SK-N-SH treated with all-trans-retinoic acid at 6 μM for 48 hours (cell line): ENCODE data around the gene KAZALD1.

Experiments
- ATAC-seq: fragments of 200-7000 bp; cut with Tn5 transposase; 3 replicates; pipeline ENCODE4 v1.9.1; 2020; ENCODE audit warnings: mild to moderate bottlenecking, moderate library complexity
- ARNTL ChIP-seq: fragments of 450-650 bp; formaldehyde crosslinking; IDR thresholded peaks from 2 replicates; pipeline ENCODE4 v1.5.0; 2020; ENCODE audit warnings: low read depth, mild to moderate bottlenecking, moderate library complexity, borderline replicate concordance
- BACH2 ChIP-seq: fragments of 250-450 bp; sonication (Bioruptor Pico); IDR thresholded peaks from 2 replicates; pipeline ENCODE4 v1.9.0; 2021; ENCODE audit warnings: mild to moderate bottlenecking, borderline replicate concordance
- CSDC2 ChIP-seq: fragments of 250-450 bp; sonication (Bioruptor Pico); IDR thresholded peaks from 2 replicates; pipeline ENCODE4 v1.5.0; 2020; ENCODE audit warnings: mild to moderate bottlenecking, moderate library complexity
- ESRRG ChIP-seq: fragments of 250-450 bp; sonication (Bioruptor Pico); IDR thresholded peaks from 2 replicates; pipeline ENCODE4 v1.6.1; 2021; ENCODE audit warnings: mild to moderate bottlenecking
- GLIS3 ChIP-seq: fragments of 250-450 bp; sonication (Bioruptor Pico); IDR thresholded peaks from 2 replicates; pipeline ENCODE4 v1.5.0; 2020; ENCODE audit warnings: mild to moderate bottlenecking, moderate library complexity
- ISL1 ChIP-seq: fragments of 250-450 bp; sonication (Bioruptor Pico); IDR thresholded peaks from 2 replicates; pipeline ENCODE4 v2.1.2; 2022; ENCODE audit warnings: mild to moderate bottlenecking, moderate library complexity
- OSR1 ChIP-seq: fragments of 250-450 bp; sonication (Bioruptor Pico); IDR thresholded peaks from 2 replicates; pipeline ENCODE4 v1.8.0; 2022; ENCODE audit warnings: moderate library complexity, mild to moderate bottlenecking, inconsistent platforms
- POU6F1 ChIP-seq: fragments of 250-450 bp; sonication (Bioruptor Pico); IDR thresholded peaks from 2 replicates; pipeline ENCODE4 v1.8.0; 2021; ENCODE audit warnings: low read depth, mild to moderate bottlenecking, moderate library complexity, borderline replicate concordance
- PPARA ChIP-seq: fragments of 250-450 bp; sonication (Bioruptor Pico); IDR thresholded peaks from 2 replicates; pipeline ENCODE4 v1.5.0; 2020; ENCODE audit warnings: mild to moderate bottlenecking, borderline replicate concordance
- RARB ChIP-seq: fragments of 250-450 bp; sonication (Bioruptor Pico); IDR thresholded peaks from 2 replicates; pipeline ENCODE4 v1.8.0; 2021; ENCODE audit warnings: mild to moderate bottlenecking, moderate library complexity
- SNAI2 ChIP-seq: fragments of 250-450 bp; sonication (Bioruptor Pico); IDR thresholded peaks from 2 replicates; pipeline ENCODE4 v1.5.0; 2020; ENCODE audit warnings: mild to moderate bottlenecking, moderate library complexity
- TCF4 ChIP-seq: fragments of 250-450 bp; sonication (Bioruptor Pico); IDR thresholded peaks from 2 replicates; pipeline ENCODE4 v1.8.0; 2021; ENCODE audit warnings: mild to moderate bottlenecking, moderate library complexity, borderline replicate concordance
- ZFP30 ChIP-seq: fragments of 450-650 bp; formaldehyde crosslinking; IDR thresholded peaks from 2 replicates; pipeline ENCODE4 v1.5.0; 2022; ENCODE audit warnings: mild to moderate bottlenecking, moderate library complexity
- ZNF565 ChIP-seq: fragments of 450-650 bp; formaldehyde crosslinking; conservative IDR thresholded peaks from 2 replicates; pipeline ENCODE4 v1.5.0; 2020; ENCODE audit warnings: low read depth, mild to moderate bottlenecking, moderate library complexity
- ZNF8 ChIP-seq: fragments of 450-650 bp; formaldehyde crosslinking; IDR thresholded peaks from 2 replicates; pipeline ENCODE4 v1.5.0; 2020; ENCODE audit warnings: mild to moderate bottlenecking, moderate library complexity
- TF ChIP-seq, protein P1 (sequence below): fragments of 250-450 bp; sonication (Bioruptor Pico); IDR thresholded peaks from 2 replicates; pipeline ENCODE4 v1.5.0; 2020; ENCODE audit warnings: mild to moderate bottlenecking, moderate library complexity
- TF ChIP-seq, protein P2 (sequence below): fragments of 250-450 bp; sonication (Bioruptor Pico); IDR thresholded peaks from 2 replicates; pipeline ENCODE4 v1.5.1; 2021; ENCODE audit warnings: mild to moderate bottlenecking, moderate library complexity
- TF ChIP-seq, protein P3 (sequence below): fragments of 250-450 bp; sonication (Bioruptor Pico); IDR thresholded peaks from 2 replicates; pipeline ENCODE4 v1.8.0; 2020; ENCODE audit warnings: mild to moderate bottlenecking, moderate library complexity, borderline replicate concordance

The KAZALD1 gene

GRCh38 chr10:101069441-101069840 is 7.7 kb downstream of the KAZALD1 start (continued):
- TF ChIP-seq, protein P1, sequence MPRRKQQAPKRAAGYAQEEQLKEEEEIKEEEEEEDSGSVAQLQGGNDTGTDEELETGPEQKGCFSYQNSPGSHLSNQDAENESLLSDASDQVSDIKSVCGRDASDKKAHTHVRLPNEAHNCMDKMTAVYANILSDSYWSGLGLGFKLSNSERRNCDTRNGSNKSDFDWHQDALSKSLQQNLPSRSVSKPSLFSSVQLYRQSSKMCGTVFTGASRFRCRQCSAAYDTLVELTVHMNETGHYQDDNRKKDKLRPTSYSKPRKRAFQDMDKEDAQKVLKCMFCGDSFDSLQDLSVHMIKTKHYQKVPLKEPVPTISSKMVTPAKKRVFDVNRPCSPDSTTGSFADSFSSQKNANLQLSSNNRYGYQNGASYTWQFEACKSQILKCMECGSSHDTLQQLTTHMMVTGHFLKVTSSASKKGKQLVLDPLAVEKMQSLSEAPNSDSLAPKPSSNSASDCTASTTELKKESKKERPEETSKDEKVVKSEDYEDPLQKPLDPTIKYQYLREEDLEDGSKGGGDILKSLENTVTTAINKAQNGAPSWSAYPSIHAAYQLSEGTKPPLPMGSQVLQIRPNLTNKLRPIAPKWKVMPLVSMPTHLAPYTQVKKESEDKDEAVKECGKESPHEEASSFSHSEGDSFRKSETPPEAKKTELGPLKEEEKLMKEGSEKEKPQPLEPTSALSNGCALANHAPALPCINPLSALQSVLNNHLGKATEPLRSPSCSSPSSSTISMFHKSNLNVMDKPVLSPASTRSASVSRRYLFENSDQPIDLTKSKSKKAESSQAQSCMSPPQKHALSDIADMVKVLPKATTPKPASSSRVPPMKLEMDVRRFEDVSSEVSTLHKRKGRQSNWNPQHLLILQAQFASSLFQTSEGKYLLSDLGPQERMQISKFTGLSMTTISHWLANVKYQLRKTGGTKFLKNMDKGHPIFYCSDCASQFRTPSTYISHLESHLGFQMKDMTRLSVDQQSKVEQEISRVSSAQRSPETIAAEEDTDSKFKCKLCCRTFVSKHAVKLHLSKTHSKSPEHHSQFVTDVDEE (CRISPR knock-in tag), result no peak
- TF ChIP-seq ARNTL, result no peak
- TF ChIP-seq PPARA (CRISPR knock-in tag), result no peak
- TF ChIP-seq POU6F1 (CRISPR knock-in tag), result no peak
- no peak for TF ChIP-seq ZNF565
- TF ChIP-seq RARB (CRISPR knock-in tag), result no peak
- TF ChIP-seq, all 23 proteins: peak for 0

DNA sequence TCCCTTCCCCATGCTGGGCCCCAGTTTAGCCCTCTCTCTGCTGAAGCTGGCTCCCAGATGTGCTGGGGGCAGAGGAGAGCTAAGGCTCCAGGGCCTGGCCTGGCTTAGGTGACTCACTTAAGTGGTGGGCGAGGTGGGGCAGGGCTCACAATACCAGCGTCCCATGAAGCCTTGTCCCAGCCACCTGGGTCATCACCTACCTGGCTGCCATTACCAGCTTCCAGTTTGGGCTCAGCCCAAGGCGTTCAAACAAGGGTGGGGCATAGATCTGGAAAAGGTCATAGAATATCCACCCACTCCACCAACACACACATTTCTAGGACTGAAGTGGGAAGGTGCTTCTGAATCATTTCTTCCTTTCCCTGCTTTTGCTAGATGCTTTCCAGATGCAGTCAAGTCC is 8.3 kb downstream of the KAZALD1 start:
- TF ChIP-seq ZFP30 (CRISPR knock-in tag) (no peak), GLIS3 (CRISPR knock-in tag) (no peak), ISL1 (no peak), CSDC2 (CRISPR knock-in tag) (no peak)
- ATAC-seq, result no peak

- no peak for ATAC-seq
- TF ChIP-seq, protein P2, sequence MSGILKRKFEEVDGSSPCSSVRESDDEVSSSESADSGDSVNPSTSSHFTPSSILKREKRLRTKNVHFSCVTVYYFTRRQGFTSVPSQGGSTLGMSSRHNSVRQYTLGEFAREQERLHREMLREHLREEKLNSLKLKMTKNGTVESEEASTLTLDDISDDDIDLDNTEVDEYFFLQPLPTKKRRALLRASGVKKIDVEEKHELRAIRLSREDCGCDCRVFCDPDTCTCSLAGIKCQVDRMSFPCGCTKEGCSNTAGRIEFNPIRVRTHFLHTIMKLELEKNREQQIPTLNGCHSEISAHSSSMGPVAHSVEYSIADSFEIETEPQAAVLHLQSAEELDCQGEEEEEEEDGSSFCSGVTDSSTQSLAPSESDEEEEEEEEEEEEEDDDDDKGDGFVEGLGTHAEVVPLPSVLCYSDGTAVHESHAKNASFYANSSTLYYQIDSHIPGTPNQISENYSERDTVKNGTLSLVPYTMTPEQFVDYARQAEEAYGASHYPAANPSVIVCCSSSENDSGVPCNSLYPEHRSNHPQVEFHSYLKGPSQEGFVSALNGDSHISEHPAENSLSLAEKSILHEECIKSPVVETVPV (CRISPR knock-in tag), result no peak
- TF ChIP-seq, protein P3, sequence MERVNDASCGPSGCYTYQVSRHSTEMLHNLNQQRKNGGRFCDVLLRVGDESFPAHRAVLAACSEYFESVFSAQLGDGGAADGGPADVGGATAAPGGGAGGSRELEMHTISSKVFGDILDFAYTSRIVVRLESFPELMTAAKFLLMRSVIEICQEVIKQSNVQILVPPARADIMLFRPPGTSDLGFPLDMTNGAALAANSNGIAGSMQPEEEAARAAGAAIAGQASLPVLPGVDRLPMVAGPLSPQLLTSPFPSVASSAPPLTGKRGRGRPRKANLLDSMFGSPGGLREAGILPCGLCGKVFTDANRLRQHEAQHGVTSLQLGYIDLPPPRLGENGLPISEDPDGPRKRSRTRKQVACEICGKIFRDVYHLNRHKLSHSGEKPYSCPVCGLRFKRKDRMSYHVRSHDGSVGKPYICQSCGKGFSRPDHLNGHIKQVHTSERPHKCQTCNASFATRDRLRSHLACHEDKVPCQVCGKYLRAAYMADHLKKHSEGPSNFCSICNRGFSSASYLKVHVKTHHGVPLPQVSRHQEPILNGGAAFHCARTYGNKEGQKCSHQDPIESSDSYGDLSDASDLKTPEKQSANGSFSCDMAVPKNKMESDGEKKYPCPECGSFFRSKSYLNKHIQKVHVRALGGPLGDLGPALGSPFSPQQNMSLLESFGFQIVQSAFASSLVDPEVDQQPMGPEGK (CRISPR knock-in tag), result no peak
Observed at GRCh38 chr10:101071267-101071884, 9.6 kb downstream of the KAZALD1 start.

DNA sequence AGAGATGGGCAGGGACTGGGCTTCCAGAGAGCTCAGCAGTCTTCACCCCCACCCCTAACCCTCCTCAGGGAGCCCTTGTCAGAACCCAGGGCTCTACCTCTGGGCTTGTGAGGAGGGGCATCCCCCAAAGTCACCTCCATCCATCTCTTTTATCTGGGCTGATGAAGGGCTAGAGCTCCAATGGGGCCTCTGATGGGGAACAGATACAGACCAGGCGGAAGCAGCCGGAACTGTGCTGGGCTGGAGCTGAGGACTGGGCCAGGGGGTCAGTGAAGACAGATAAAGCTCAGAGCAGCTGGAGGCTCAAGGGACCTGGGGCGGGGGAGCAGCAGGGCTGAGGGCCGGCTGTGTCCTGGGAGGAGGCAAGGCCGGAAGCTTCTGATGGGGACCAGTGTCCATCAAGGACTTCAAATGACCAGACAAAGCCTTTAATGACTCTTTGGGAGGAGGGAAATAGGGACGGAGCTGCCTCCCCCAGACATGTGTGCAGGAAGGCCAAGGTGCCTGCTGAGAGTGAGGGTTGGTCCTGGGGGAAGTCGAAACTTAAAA is 10.2 kb downstream of the KAZALD1 start:
- no peak for ATAC-seq
- TF ChIP-seq ZNF565 (no peak), OSR1 (CRISPR knock-in tag) (no peak), SNAI2 (CRISPR knock-in tag) (no peak), PPARA (CRISPR knock-in tag) (no peak), CSDC2 (CRISPR knock-in tag) (no peak), TCF4 (CRISPR knock-in tag) (no peak), BACH2 (CRISPR knock-in tag) (no peak), RARB (CRISPR knock-in tag) (no peak), ISL1 (no peak), ESRRG (CRISPR knock-in tag) (no peak), ZNF8 (CRISPR knock-in tag) (no peak), POU6F1 (CRISPR knock-in tag) (no peak)
- TF ChIP-seq, protein P1 (CRISPR knock-in tag), result no peak
- TF ChIP-seq, protein P3 (CRISPR knock-in tag), result no peak
- TF ChIP-seq, protein P2 (CRISPR knock-in tag), result no peak
